GM12878 (cell line): ENCODE results near the gene SLC9A7. TPM values are rescaled to one million over a fixed set of nuclear protein-coding genes. Genes with fewer than 3 reads are reported as not detected.

Experiments used
- ATAC-seq: fragments of 200-7000 bp; cut with Tn5 transposase; 3 replicates; pipeline ENCODE4 v1.9.1; 2020; ENCODE audit warnings: mild to moderate bottlenecking, moderate library complexity
- BruUV-seq: library from RNA; stranded (reverse); fragments of 400-500 nt; replicated peaks from 2 replicates; lab custom pipeline; 2021; lab: Mats Ljungman, UMichigan
- CTCF ChIA-PET: fragments of 300-600 bp; sonication (Branson Sonifier 250); formaldehyde crosslinking; extraction: SDS; loops from one replicate; lab custom pipeline; 2021; ENCODE audit warnings: inconsistent platforms; lab: Yijun Ruan, JAX
- POLR2A ChIA-PET: fragments of 350-600 bp; formaldehyde crosslinking; extraction: SDS; loops from one replicate; lab custom pipeline; 2021; ENCODE audit warnings: inconsistent platforms; lab: Charles Lee
- RAD21 ChIA-PET: fragments of 300-600 bp; sonication (Branson Sonifier 250); formaldehyde crosslinking; loops from one replicate; lab custom pipeline; 2023; ENCODE audit warnings: antibody characterized with exemption; ENCODE audit not compliant: unreplicated experiment; lab: Charles Lee
- SMC1A ChIA-PET: fragments of 300-600 bp; sonication (Branson Sonifier 250); formaldehyde crosslinking; loops from one replicate; lab custom pipeline; 2023; ENCODE audit not compliant: unreplicated experiment, uncharacterized antibody; lab: Charles Lee
- DNase-seq: peaks from one replicate; pipeline ENCODE4 v3.0.0-alpha.2; 2011; ENCODE audit warnings: low read depth, low spot score
- FAIRE-seq: peaks from 3 replicates; lab custom pipeline; 2011; peaks lifted over from hg19 to GRCh38; lab: Jason Lieb, UNC
- H2AFZ ChIP-seq: 2 replicates; pipeline ENCODE4 v1.6.0; 2011; ENCODE audit warnings: low read depth, low read length, control low read depth; ENCODE audit not compliant: control insufficient read depth
- H3K27ac ChIP-seq: 2 replicates; pipeline ENCODE4 v1.5.1; 2011; ENCODE audit warnings: control low read depth; ENCODE audit not compliant: control insufficient read depth, insufficient read depth
- H3K27me3 ChIP-seq, 2 experiments: replicated peaks in 1 of 2; 2 replicates each; pipeline versions ENCODE4 v1.6.0 to v1.6.1; 2011; ENCODE audit warnings: low read length in 1 of 2; ENCODE audit not compliant: control insufficient read depth in 2 of 2, insufficient read depth in 2 of 2
- H3K36me3 ChIP-seq, 2 experiments: 2 replicates each; pipeline ENCODE4 v1.5.1; 2011; ENCODE audit warnings: low read length in 1 of 2; ENCODE audit not compliant: control insufficient read depth in 2 of 2, insufficient read depth in 2 of 2
- H3K4me1 ChIP-seq: 2 replicates; pipeline ENCODE4 v1.6.1; 2011; ENCODE audit warnings: mild to moderate bottlenecking, low read length, moderate library complexity, mixed read lengths; ENCODE audit not compliant: control insufficient read depth, insufficient read depth
- H3K4me2 ChIP-seq: 2 replicates; pipeline ENCODE4 v1.6.0; 2011; ENCODE audit warnings: control low read depth; ENCODE audit not compliant: control insufficient read depth, insufficient read depth
- H3K4me3 ChIP-seq: fragments of 200-600 bp; sonication (generic); 2 replicates; pipeline ENCODE4 v1.5.1; 2016
- H3K79me2 ChIP-seq: 2 replicates; pipeline ENCODE4 v1.6.0; 2011; ENCODE audit warnings: low read length; ENCODE audit not compliant: control insufficient read depth, insufficient read depth
- H3K9ac ChIP-seq: 2 replicates; pipeline ENCODE4 v1.8.0; 2011; ENCODE audit warnings: low read length, control low read depth, mixed read lengths; ENCODE audit not compliant: control insufficient read depth, insufficient read depth
- H3K9me3 ChIP-seq: replicated peaks from 3 replicates; pipeline ENCODE4 v1.5.1; 2011; ENCODE audit warnings: mild to moderate bottlenecking, low read length; ENCODE audit not compliant: control insufficient read depth, insufficient read depth
- H4K20me1 ChIP-seq: 2 replicates; pipeline ENCODE4 v1.6.0; 2011; ENCODE audit not compliant: control insufficient read depth, insufficient read depth
- E2F4 ChIP-seq: IDR thresholded peaks from 2 replicates; pipeline ENCODE4 v1.6.1; 2012; ENCODE audit warnings: low read depth, low read length, improper control_type of control experiment
- E2F8 ChIP-seq: fragments of 450-650 bp; IDR thresholded peaks from 2 replicates; pipeline ENCODE4 v1.6.1; 2018; ENCODE audit warnings: mild to moderate bottlenecking, low read depth, moderate library complexity; ENCODE audit not compliant: partially characterized antibody
- FOS ChIP-seq: IDR thresholded peaks from 3 replicates; pipeline ENCODE4 v1.6.1; 2011; ENCODE audit warnings: borderline replicate concordance; ENCODE audit not compliant: insufficient read length; ENCODE audit errors: extremely low read depth
- GABPA ChIP-seq: IDR thresholded peaks from 2 replicates; pipeline ENCODE4 v1.6.1; 2014; ENCODE audit warnings: antibody characterized with exemption, low read depth, mild to moderate bottlenecking, inconsistent platforms
- HDAC6 ChIP-seq: fragments of 200-600 bp; sonication (generic); IDR thresholded peaks from one replicate; pipeline ENCODE4 v1.8.0; 2017; ENCODE audit warnings: antibody characterized with exemption; ENCODE audit not compliant: unreplicated experiment
- HSF1 ChIP-seq: fragments of 150-350 bp; IDR thresholded peaks from 2 replicates; pipeline ENCODE4 v1.6.1; 2014; ENCODE audit warnings: mild to moderate bottlenecking, low read depth, low read length
- POU2F2 ChIP-seq: IDR thresholded peaks from 3 replicates; pipeline ENCODE4 v1.6.1; 2011; ENCODE audit warnings: low read depth, mild to moderate bottlenecking, low read length, borderline replicate concordance
- SMC3 ChIP-seq: IDR thresholded peaks from 2 replicates; pipeline ENCODE4 v1.6.1; 2011; ENCODE audit warnings: low read length, improper control_type of control experiment, borderline replicate concordance
- SP1 ChIP-seq: IDR thresholded peaks from one replicate; pipeline ENCODE4 v1.6.1; 2011; ENCODE audit warnings: low read depth, low read length
- SREBF2 ChIP-seq: IDR thresholded peaks from 2 replicates; pipeline ENCODE4 v1.6.1; 2012; ENCODE audit warnings: mild to moderate bottlenecking, low read length
- SRF ChIP-seq, 2 experiments: IDR thresholded peaks; 2 replicates each; pipeline ENCODE4 v1.6.1; 2011; ENCODE audit warnings: low read depth in 2 of 2, low read length in 2 of 2, mild to moderate bottlenecking in 1 of 2, moderate library complexity in 1 of 2
- STAT3 ChIP-seq: IDR thresholded peaks from 2 replicates; pipeline ENCODE4 v1.6.1; 2011; ENCODE audit warnings: low read depth, low read length, improper control_type of control experiment
- WRNIP1 ChIP-seq: IDR thresholded peaks from 2 replicates; pipeline ENCODE4 v1.6.1; 2011; ENCODE audit warnings: low read depth, low read length, improper control_type of control experiment, borderline replicate concordance
- WGBS: methylation state at CpG from one replicate; pipeline ENCODE4 v1.1.6; 2016; ENCODE audit warnings: low lambda C conversion rate; ENCODE audit not compliant: insufficient replicate concordance, insufficient coverage; ENCODE audit errors: missing lambda C conversion rate; 5-methylcytosine and 5-hydroxymethylcytosine counted together
- in situ Hi-C: fragments of 300-500 bp; cut with MboI; formaldehyde crosslinking; loops from 9 replicates; pipeline ENCODE4 v1.14.3; 2018; ENCODE audit warnings: mixed read lengths
- intact Hi-C: fragments of 100-400 bp; cut with micrococcal nuclease; formaldehyde crosslinking; loops from one replicate; pipeline ENCODE4 v1.14.2; 2022; ENCODE audit not compliant: unreplicated experiment
- polyA plus RNA-seq, 11 experiments: library from polyadenylated mRNA; depleted of rRNA in 4 of 11; unstranded in 6 of 11; stranded (reverse) in 5 of 11; fragments of >200 nt; fragmentation: Nextera tagmentation in 4 of 11; fragmentation: Illumina TruSeq in 1 of 11; extraction: Ambion mirVana in 4 of 11; extraction: Trizol in 1 of 11; gene quantifications; 1 replicate in 1 of 11; 2 replicates in 10 of 11; pipeline versions ENCODE4 v1.2.1 to v1.2.3, GENCODE V29; 2011 to 2016; ENCODE audit warnings: inconsistent platforms in 2 of 11, missing spikeins in 2 of 11, low read depth in 1 of 11
- total RNA-seq, 4 experiments: library from RNA; depleted of rRNA in 3 of 4; stranded (reverse); fragments of >200 nt in 3 of 4; fragmentation: Illumina TruSeq in 1 of 4; extraction: Trizol in 1 of 4; gene quantifications; 2 replicates each; pipeline versions ENCODE4 v1.2.1 to v1.2.3, GENCODE V29; 2013 to 2021
- TF ChIP-seq, protein P1 (sequence below): fragments of 450-650 bp; conservative IDR thresholded peaks from 2 replicates; pipeline ENCODE4 v1.6.1; 2017; ENCODE audit warnings: mild to moderate bottlenecking, moderate library complexity

The SLC9A7 gene
- total and polyA plus RNA-seq, 10 of the 15 experiments (the other 5 are each of a cell fraction or from before 2014, with no cell fraction given), result 5.0 to 62.8 (median 30.5) TPM

- intact Hi-C loops, result loop anchor here (2.0 kb wide), 1 partner anchor 67 kb away; no protein-coding TSS in a partner anchor
- DNase-seq (peak; percentile 95), ATAC-seq (peak; percentile 99), FAIRE-seq (peak; percentile 93)
- no TSS peak for BruUV-seq
- Histone ChIP-seq H2AFZ (peak overlapping the region; percentile 19; the same call in 1 of the 2 replicates), H3K79me2 (no peaks in the 10 kb centered on the region), H4K20me1 (no peaks in the 10 kb centered on the region), H3K27ac (peak overlapping the region; percentile 62), H3K4me1 (peaks cover 20% of the 10 kb centered on the region), H3K27me3 (no peaks in the 10 kb centered on the region), H3K4me3 (peak overlapping the region; percentile 4; the same call in 1 of the 2 replicates), H3K9ac (peak overlapping the region; percentile 36; the same call in 1 of the 2 replicates), H3K9me3 (no peaks in the 10 kb centered on the region), H3K4me2 (peak overlapping the region; percentile 88), H3K36me3 (no peaks in the 10 kb centered on the region)
- POLR2A ChIA-PET, result interaction anchor here (0.5 to 1.6 kb wide), 5 partner anchors 10 to 67 kb away, joined by 3 to 15 read pairs (median 4); no protein-coding TSS in a partner anchor
- CTCF ChIA-PET, result interaction anchor here (0.6 to 2.7 kb wide), 12 partner anchors 10 to 334 kb away, joined by 3 to 30 read pairs (median 4); no protein-coding TSS in a partner anchor
- SMC1A ChIA-PET, result interaction anchor here (0.7 to 3.9 kb wide), 23 partner anchors 10 to 235 kb away, joined by 3 to 34 read pairs (median 5); no protein-coding TSS in a partner anchor
- in situ Hi-C loops, result no loop called here
- RAD21 ChIA-PET, result interaction anchor here (0.6 to 4.2 kb wide), 23 partner anchors 10 to 391 kb away, joined by 3 to 43 read pairs (median 4); no protein-coding TSS in a partner anchor
- 1% methylated on average over 6 of the region's 6 CpGs for WGBS
- TF ChIP-seq GABPA, result no peak
- TF ChIP-seq POU2F2, result peak; percentile 66
- no peak for TF ChIP-seq HDAC6
- TF ChIP-seq FOS, result no peak
- TF ChIP-seq WRNIP1, result no peak
- no peak for TF ChIP-seq SRF (IDR thresholded peaks at IDR 0.05; ENCODE audit: low read depth in 2 of 2, low read length in 2 of 2)
- TF ChIP-seq HSF1, result no peak
- no peak for TF ChIP-seq E2F4
- no peak for TF ChIP-seq STAT3
- no peak for TF ChIP-seq E2F8
- TF ChIP-seq SP1, result no peak
- TF ChIP-seq, protein P1, sequence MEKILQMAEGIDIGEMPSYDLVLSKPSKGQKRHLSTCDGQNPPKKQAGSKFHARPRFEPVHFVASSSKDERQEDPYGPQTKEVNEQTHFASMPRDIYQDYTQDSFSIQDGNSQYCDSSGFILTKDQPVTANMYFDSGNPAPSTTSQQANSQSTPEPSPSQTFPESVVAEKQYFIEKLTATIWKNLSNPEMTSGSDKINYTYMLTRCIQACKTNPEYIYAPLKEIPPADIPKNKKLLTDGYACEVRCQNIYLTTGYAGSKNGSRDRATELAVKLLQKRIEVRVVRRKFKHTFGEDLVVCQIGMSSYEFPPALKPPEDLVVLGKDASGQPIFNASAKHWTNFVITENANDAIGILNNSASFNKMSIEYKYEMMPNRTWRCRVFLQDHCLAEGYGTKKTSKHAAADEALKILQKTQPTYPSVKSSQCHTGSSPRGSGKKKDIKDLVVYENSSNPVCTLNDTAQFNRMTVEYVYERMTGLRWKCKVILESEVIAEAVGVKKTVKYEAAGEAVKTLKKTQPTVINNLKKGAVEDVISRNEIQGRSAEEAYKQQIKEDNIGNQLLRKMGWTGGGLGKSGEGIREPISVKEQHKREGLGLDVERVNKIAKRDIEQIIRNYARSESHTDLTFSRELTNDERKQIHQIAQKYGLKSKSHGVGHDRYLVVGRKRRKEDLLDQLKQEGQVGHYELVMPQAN, result no peak
- TF ChIP-seq SMC3, result peak; percentile 9; the same call in 1 of the 2 replicates
- no peak for TF ChIP-seq SREBF2
Measured at GRCh38 chrX:46561824-46562657, 196.9 kb downstream of the SLC9A7 start.
